NCI-H2196 treated with DMSO at 0.1 percent for 48 hours (cell line): ENCODE results near the gene FAM107B.

Experiments
- DNase-seq: peaks from one replicate; lab custom pipeline; 2025; ENCODE audit not compliant: unreplicated experiment; lab: John Stamatoyannopoulos, UW

The FAM107B gene

GRCh38 chr10:14585287-14586193 lies 189.2 kb downstream of the FAM107B start:
- DNase-seq, result no peak

GRCh38 chr10:14584661-14585060 lies 190.0 kb downstream of the FAM107B start:
- DNase-seq, result no peak

DNA sequence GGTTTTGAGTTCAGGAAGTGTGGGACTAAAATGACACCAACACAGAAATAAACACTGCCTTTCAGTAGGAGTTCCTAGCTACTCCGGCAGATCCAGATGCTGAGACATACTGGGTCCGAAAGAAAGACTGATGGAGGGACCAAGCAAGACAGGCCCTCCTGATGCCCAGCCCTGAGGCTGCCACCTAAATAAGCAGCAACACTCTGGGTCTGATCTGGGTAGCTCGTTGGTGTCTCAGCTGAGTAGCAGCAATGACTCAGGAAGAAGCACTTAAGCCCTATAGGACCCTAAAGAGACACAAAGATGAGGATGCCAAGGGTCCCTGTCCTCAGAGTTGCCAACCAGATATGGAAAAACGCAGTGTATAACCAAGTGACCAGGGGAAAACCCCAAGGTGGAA lies 190.7 kb downstream of the FAM107B start:
- DNase-seq, result no peak

DNA sequence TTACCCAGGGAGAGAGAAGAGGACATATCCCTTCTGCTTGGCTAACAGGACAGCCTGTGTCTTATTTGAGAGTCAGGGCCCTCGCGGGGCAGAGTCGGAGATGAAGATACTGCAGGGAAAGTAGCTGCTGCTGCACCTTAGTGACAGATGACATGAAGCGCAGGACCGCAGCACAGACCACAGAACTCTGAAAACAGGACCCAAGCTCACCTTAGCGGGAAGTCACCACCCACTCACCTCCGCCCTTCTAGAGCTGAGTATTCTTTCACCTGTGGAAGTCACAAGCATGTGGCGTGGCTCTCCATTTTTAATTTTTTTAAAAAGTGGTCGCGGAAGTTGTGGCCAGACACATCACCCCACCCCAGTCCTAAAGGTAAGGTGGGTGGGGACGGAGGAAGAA lies 191.4 kb downstream of the FAM107B start:
- no peak for DNase-seq

DNA sequence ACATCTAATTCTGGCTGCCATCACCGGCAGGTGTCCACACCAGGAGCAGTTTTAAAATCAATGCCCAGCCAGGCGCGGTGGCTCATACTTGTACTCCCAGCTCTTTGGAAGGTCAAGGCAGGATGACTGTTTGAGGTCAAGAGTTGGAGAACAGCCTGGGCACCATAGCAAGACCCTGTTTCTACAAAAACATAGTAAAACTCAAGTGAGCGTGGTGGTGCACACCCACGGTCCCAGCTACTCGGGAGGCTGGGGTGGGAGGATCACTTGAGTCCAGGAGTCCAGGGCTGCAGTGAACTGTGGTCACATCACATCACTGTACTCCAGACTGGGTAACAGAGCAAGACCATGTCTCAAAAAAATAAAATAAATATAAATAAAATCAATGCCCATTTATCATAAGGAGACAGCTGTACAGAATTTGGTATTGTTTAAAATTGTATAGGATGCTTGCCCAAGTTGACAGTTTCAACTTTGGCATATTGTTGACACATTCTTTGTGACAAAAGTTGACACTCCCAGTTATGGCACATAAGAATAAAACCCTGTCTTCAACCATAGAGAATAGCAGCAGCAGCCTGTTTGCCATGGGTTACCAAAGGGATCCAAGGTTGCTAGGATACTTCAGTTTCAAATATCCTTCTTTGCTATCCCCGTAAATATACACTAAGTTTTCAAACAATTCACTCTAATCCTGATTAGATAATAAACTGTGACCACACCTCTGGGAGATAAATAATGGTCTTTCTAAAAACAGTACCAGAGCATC lies 193.0 kb downstream of the FAM107B start:
- no peak for DNase-seq

DNA sequence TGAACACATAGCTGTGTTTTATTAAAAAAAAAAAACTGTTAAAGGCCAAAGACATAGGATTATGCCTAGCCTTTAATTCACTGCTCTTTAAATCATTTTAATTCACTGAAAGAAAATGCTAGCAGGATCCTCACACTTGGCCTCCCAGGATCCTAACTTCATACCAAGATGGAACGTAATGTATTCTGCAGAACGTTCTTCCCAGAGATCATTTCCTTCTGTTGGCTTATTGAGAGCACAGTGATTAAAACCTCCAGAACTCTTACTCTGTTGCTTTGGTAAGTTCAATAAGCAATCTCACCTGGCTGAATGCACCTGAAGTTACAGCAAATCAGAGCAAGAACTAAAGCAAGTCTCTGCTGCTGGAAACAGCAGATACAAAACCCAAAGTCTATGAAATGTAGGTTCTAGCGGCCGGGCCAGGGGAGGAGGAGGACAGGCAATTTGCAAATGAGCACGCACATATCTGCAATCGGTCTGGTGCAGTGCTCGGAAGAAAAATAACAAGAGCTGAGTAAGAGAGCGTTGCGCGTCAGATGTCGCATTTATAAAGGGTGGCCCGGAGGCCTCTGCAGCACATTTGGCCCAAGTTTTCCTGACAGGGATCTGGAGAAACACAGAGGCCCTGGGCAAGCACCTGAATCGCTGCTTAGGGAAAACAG lies 193.9 kb downstream of the FAM107B start:
- DNase-seq, result no peak

GRCh38 chr10:14579405-14579804 lies 195.3 kb downstream of the FAM107B start:
- DNase-seq, result no peak

GRCh38 chr10:14578060-14578952 lies 196.4 kb downstream of the FAM107B start:
- DNase-seq, result no peak

- DNase-seq, result no peak
These were observed 199.8 kb downstream of the FAM107B start for GRCh38 chr10:14574885-14575284.

GRCh38 chr10:14574291-14574690 lies 200.4 kb downstream of the FAM107B start:
- DNase-seq, result no peak

DNA sequence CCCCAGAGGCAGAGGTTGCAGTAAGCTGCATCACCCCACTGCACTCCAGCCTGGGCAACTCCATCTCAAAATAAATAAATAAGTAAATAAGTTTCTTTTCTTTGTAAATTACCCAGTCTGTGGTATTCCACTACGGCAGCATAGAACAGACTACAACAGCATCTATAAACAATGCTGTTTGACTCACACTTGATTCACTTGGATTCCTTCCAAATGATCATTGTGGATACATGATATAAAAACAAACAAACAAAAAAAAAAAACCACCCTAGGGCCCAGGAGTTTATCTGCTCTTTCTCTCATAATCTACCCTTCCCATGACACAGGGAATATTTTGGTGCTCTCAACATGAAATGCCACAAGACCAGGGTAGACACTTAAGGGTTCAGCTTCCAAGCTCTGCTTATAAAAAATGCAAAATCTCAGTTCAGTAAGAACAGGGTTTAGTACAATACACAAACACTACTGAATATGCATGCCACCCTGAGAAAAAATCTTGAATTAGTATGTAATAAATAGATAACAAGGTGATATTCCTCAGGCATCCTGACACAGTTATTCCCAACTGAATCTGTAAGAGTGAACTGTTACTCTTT lies 200.9 kb downstream of the FAM107B start:
- DNase-seq, result no peak

DNA sequence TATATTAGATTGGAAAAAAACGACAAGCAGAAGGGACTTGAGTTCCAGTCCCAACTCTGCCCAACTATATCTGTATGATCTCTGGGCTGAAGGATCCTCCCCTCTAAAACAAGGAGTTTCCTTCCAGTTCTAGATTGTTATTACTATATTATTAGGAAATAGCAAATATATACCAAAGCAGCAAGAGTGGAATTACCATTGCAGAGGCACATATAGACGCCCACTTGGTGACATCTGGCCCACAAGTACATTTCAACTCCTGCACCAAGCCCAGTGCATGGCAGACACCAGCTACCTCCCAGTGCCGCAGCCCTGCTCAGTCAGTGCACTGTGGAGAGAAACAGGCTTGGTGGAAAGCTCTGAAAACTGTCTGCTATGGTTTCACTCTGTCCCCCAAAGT lies 201.9 kb downstream of the FAM107B start:
- DNase-seq, result no peak

DNA sequence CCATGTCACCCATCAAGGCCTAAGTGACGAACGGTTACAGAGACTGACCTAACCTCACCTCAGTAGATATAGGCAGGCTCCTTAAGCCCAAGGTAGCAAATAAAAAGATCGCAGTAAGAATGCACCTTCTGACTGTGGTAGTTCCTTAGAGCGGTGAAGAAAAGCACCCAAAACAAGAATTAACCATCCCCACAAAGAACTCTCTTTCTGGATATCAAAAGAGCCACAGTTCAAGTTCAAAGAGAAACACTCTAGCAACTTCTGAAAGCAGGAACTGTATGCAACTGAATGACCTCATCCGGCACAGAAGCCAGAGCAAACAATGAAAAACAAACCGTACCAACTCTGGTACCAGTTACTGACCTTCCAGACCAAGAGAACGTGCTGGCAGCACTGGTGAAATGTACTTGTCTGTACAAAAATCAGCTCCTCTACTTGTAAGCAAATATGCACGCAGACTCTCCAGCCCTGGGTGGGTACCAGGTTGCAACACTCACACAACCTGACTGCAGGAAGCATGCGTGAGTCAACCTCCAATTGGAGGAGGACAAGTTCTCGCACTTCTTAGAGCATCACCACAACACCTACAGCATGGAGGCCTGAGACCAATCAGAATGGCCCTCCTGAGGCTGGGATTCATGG lies 202.7 kb downstream of the FAM107B start:
- peak; percentile 37 for DNase-seq

DNA sequence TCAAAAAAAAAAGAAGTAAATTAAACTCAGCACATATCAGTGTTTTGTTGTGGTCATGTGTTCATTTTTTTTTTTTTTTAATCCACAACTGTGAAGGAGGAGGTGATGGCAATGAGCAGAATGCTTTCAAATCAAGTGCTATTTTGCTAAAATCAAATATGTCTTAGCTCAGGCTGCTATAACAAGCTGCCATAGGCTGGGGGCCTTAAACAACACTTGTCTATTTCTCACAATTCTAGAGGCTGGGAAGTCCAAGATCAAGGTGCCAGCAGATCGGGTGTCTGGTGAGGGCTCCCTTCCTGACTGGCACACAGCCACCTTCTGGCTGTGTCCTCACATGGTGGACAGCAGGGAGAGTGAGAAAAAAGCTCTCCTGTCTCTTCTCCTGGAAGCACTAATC lies 203.9 kb downstream of the FAM107B start:
- no peak for DNase-seq

DNA sequence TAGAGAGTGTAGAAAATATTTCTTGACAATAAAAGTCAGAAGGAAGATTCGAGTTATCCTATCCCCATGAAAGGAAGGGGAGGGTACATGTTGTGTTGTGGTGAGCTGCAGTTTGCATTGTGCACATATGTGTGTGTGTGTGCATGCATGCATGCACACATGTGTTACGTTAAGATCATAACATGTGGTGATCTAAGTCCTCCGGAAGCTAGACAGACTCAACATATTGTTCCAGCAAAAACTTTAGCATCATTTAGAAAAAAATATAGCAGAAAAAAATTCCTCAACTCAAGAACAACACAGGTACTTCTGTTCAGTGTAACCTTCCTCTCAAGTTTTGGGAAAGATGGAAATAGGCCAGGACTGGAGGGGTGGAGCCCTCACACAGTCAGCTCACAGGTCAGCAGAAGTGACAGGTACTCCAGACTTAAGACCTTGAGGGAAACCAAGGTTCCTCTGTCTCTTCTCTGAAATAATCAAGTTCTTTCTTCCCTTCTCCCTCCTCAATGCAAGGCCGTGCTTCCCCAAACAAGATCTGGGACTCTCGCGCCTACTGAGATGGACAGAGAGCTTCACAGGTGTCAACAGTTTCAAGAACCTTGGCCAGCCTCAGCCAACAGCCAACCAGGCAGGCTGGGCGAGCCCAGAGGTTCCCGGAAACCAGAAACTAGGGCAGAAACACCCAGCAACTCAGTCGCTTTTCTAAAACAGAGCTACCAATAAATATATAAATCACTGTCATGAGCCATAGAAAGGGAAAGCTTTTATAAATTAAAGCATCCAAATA lies 205.2 kb downstream of the FAM107B start:
- DNase-seq, result no peak

- DNase-seq, result no peak
These were observed 207.3 kb downstream of the FAM107B start for GRCh38 chr10:14567421-14567820.

- no peak for DNase-seq
These were observed 208.2 kb downstream of the FAM107B start for GRCh38 chr10:14566498-14566897.

GRCh38 chr10:14565199-14565598 lies 209.5 kb downstream of the FAM107B start:
- DNase-seq, result no peak

- no peak for DNase-seq
These were observed 210.4 kb downstream of the FAM107B start for GRCh38 chr10:14564268-14564744.
